ENCODE data around the gene PNMA8C.

PNMA8C gene

DNA sequence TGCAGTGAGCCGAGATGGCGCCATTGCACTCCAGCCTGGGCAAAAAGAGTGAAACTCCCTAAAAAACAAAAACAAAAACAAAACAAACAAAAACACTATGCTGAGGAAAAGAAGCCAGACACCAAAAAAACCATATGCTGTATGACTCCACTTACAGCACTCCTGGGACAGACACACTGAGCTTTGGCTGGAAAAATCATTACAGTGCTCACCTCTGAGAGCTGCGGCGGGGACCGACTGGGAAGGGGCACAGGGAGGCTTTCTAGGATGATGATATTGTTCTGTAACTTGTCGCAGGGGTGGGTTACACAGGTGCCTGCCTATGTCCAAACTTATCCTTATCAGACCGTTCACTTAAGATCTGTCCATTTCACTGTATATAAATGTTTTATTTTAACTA is 34.8 kb upstream of the PNMA8C start:
- H3K36me3 ChIP-seq (ENCODE audit: insufficient read depth, low read length) = no peaks in the 10 kb centered on the region
- no peak overlapping the region for H2AFZ ChIP-seq (ENCODE audit: low read depth, low read length)
- no peak overlapping the region for H3K9ac ChIP-seq (ENCODE audit: low read depth, low read length)
- ATAC-seq (ENCODE audit: insufficient read depth, low read depth) = no peak
- H3K79me2 ChIP-seq (ENCODE audit: insufficient read depth, low read length) = no peaks in the 10 kb centered on the region
- no peaks in the 10 kb centered on the region for H3K4me1 ChIP-seq (ENCODE audit: insufficient read depth, low read length)
- no peak overlapping the region for H3K4me2 ChIP-seq (ENCODE audit: insufficient read depth, low read length)
- no peak overlapping the region for H3K4me3 ChIP-seq (ENCODE audit: low read depth in 1 of 2, low read length in 2 of 2)
- H4K20me1 ChIP-seq (ENCODE audit: insufficient read depth, low read length) = no peaks in the 10 kb centered on the region
- TF ChIP-seq, protein P1, sequence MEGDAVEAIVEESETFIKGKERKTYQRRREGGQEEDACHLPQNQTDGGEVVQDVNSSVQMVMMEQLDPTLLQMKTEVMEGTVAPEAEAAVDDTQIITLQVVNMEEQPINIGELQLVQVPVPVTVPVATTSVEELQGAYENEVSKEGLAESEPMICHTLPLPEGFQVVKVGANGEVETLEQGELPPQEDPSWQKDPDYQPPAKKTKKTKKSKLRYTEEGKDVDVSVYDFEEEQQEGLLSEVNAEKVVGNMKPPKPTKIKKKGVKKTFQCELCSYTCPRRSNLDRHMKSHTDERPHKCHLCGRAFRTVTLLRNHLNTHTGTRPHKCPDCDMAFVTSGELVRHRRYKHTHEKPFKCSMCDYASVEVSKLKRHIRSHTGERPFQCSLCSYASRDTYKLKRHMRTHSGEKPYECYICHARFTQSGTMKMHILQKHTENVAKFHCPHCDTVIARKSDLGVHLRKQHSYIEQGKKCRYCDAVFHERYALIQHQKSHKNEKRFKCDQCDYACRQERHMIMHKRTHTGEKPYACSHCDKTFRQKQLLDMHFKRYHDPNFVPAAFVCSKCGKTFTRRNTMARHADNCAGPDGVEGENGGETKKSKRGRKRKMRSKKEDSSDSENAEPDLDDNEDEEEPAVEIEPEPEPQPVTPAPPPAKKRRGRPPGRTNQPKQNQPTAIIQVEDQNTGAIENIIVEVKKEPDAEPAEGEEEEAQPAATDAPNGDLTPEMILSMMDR (IDR thresholded peaks at IDR 0.05; ENCODE audit: borderline replicate concordance, extremely low read depth, low read length, poor library complexity, severe bottlenecking) = no peak
- no peak for TF ChIP-seq EZH2 (IDR thresholded peaks at IDR 0.05; ENCODE audit: borderline replicate concordance, low read depth, low read length, severe bottlenecking)
- H3K27ac ChIP-seq (ENCODE audit: low read length) = no peak overlapping the region
- no peaks in the 10 kb centered on the region for H3K9me3 ChIP-seq (ENCODE audit: insufficient read depth, low read length, severe bottlenecking)
- no peak for DNase-seq
- H3K27me3 ChIP-seq (ENCODE audit: insufficient read depth, low read length, poor library complexity) = no peaks in the 10 kb centered on the region

DNA sequence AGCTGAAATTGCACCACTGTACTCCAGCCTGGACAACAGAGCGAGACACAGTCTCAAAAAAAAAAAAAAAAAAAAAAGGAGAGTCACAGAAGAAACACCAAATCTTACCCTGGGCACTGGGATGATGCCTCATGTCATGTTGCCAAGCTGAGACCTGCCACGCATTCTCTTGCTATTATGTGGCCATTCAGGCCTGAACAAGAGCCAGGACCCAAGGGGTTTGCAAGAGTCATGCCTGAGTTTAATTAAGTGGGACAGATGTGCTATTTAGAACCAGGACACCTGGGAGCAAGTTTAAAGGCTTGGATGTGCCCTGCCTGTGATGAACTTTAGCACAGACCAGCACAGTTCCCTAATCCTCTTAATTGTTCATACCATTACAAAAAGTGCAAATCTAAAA is 32.8 kb upstream of the PNMA8C start:
- no peaks in the 10 kb centered on the region for H3K4me1 ChIP-seq (ENCODE audit: insufficient read depth, low read length)

DNA sequence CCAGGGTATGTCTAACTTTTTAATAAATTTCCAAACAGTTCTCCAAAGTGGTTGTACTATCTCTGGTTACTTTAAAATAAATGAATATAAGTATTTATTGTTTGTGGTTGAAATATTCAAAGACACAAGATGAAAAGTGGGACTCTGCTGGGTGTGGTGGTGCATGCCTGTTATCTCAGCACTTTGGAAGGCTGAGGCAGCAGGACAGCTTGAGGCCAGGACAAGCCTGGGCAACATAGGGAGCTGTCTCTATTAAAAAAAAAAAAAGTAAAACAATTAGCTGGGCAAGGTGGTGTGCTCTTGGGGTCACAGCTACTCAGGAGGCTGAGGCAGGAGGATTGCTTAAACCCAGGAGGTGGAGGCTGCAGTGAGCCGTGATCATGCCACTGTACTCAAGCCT is 32.2 kb upstream of the PNMA8C start:
- DNase-seq = no peak
- Histone ChIP-seq H3K4me3 (ENCODE audit: low read depth in 1 of 2, low read length in 2 of 2) (no peak overlapping the region), H2AFZ (ENCODE audit: low read depth, low read length) (no peak overlapping the region), H3K9me3 (ENCODE audit: insufficient read depth, low read length, severe bottlenecking) (no peaks in the 10 kb centered on the region), H4K20me1 (ENCODE audit: insufficient read depth, low read length) (no peaks in the 10 kb centered on the region), H3K27me3 (ENCODE audit: insufficient read depth, low read length, poor library complexity) (peaks cover 7% of the 10 kb centered on the region), H3K36me3 (ENCODE audit: insufficient read depth, low read length) (no peaks in the 10 kb centered on the region), H3K79me2 (ENCODE audit: insufficient read depth, low read length) (no peaks in the 10 kb centered on the region), H3K9ac (ENCODE audit: low read depth, low read length) (no peak overlapping the region), H3K27ac (ENCODE audit: low read length) (no peak overlapping the region), H3K4me2 (ENCODE audit: insufficient read depth, low read length) (no peak overlapping the region), H3K4me1 (ENCODE audit: insufficient read depth, low read length) (no peaks in the 10 kb centered on the region)
- TF ChIP-seq EZH2 (IDR thresholded peaks at IDR 0.05; ENCODE audit: borderline replicate concordance, low read depth, low read length, severe bottlenecking) = no peak
- TF ChIP-seq, protein P1 (IDR thresholded peaks at IDR 0.05; ENCODE audit: borderline replicate concordance, extremely low read depth, low read length, poor library complexity, severe bottlenecking) = no peak
- no peak for ATAC-seq (ENCODE audit: insufficient read depth, low read depth)

More for the DNA sequence above, 32.8 kb upstream of the PNMA8C start:
- DNase-seq = no peak
- H4K20me1 ChIP-seq (ENCODE audit: insufficient read depth, low read length) = no peaks in the 10 kb centered on the region
- no peak overlapping the region for H3K4me3 ChIP-seq (ENCODE audit: low read depth in 1 of 2, low read length in 2 of 2)
- H3K36me3 ChIP-seq (ENCODE audit: insufficient read depth, low read length) = no peaks in the 10 kb centered on the region
- no peaks in the 10 kb centered on the region for H3K79me2 ChIP-seq (ENCODE audit: insufficient read depth, low read length)
- no peak overlapping the region for H3K27ac ChIP-seq (ENCODE audit: low read length)
- peaks cover 7% of the 10 kb centered on the region for H3K27me3 ChIP-seq (ENCODE audit: insufficient read depth, low read length, poor library complexity)
- H3K4me2 ChIP-seq (ENCODE audit: insufficient read depth, low read length) = no peak overlapping the region
- TF ChIP-seq, protein P1 (IDR thresholded peaks at IDR 0.05; ENCODE audit: borderline replicate concordance, extremely low read depth, low read length, poor library complexity, severe bottlenecking) = no peak
- no peak for TF ChIP-seq EZH2 (IDR thresholded peaks at IDR 0.05; ENCODE audit: borderline replicate concordance, low read depth, low read length, severe bottlenecking)
- H3K9me3 ChIP-seq (ENCODE audit: insufficient read depth, low read length, severe bottlenecking) = no peaks in the 10 kb centered on the region
- no peak for ATAC-seq (ENCODE audit: insufficient read depth, low read depth)
- no peak overlapping the region for H2AFZ ChIP-seq (ENCODE audit: low read depth, low read length)
- H3K9ac ChIP-seq (ENCODE audit: low read depth, low read length) = no peak overlapping the region

DNA sequence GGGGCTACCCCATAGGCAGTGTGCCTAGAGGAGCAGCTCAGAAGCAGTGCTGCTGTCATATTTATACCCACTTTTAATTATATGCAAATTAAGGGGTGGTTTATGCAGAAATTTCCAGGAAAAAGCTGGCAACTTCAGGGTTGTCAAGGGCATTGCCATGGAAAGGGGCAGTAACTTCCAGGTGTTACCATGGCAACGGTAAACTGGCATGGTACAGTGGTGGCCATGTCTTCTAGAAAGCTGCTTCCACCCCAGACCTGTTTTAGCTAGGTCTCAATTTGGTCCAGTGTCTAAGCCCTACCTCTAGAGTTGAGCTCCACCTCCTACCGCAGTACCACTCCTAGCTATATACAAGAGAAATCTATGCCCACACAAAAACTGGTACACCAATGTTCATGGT is 31.3 kb upstream of the PNMA8C start:
- Histone ChIP-seq H3K9ac (ENCODE audit: low read depth, low read length) (no peak overlapping the region), H3K27ac (ENCODE audit: low read length) (no peak overlapping the region), H3K9me3 (ENCODE audit: insufficient read depth, low read length, severe bottlenecking) (no peaks in the 10 kb centered on the region), H2AFZ (ENCODE audit: low read depth, low read length) (no peak overlapping the region), H3K79me2 (ENCODE audit: insufficient read depth, low read length) (no peaks in the 10 kb centered on the region), H3K27me3 (ENCODE audit: insufficient read depth, low read length, poor library complexity) (peaks cover 7% of the 10 kb centered on the region), H3K4me3 (ENCODE audit: low read depth in 1 of 2, low read length in 2 of 2) (no peak overlapping the region), H3K4me2 (ENCODE audit: insufficient read depth, low read length) (no peak overlapping the region), H3K4me1 (ENCODE audit: insufficient read depth, low read length) (no peaks in the 10 kb centered on the region), H4K20me1 (ENCODE audit: insufficient read depth, low read length) (no peaks in the 10 kb centered on the region), H3K36me3 (ENCODE audit: insufficient read depth, low read length) (no peaks in the 10 kb centered on the region)
- ATAC-seq (ENCODE audit: insufficient read depth, low read depth) = no peak
- no peak for TF ChIP-seq EZH2 (IDR thresholded peaks at IDR 0.05; ENCODE audit: borderline replicate concordance, low read depth, low read length, severe bottlenecking)
- TF ChIP-seq, protein P1 (IDR thresholded peaks at IDR 0.05; ENCODE audit: borderline replicate concordance, extremely low read depth, low read length, poor library complexity, severe bottlenecking) = no peak
- DNase-seq = no peak

All from DND-41 (cell line).